Astrocyte of the cerebellum (primary cell): ENCODE data around the gene GAA.

Experiments used
- DNase-seq: peaks from one replicate; pipeline ENCODE4 v3.0.0-alpha.2; 2011; ENCODE audit warnings: low read depth
- H3K4me3 ChIP-seq: 2 replicates; pipeline ENCODE4 v1.5.1; 2011; ENCODE audit warnings: mild to moderate bottlenecking, low read depth, low read length, moderate library complexity
- in situ Hi-C: cut with HindIII; loops from 2 replicates; pipeline ENCODE4 v1.10.0; 2017; ENCODE audit warnings: low sequenced_read_pairs
- TF ChIP-seq, protein P1 (sequence below): IDR thresholded peaks from 2 replicates; pipeline ENCODE4 v1.5.1; 2012; ENCODE audit warnings: low read length, low read depth, moderate library complexity, mild to moderate bottlenecking; ENCODE audit errors: missing control alignments

Gene GAA

DNA sequence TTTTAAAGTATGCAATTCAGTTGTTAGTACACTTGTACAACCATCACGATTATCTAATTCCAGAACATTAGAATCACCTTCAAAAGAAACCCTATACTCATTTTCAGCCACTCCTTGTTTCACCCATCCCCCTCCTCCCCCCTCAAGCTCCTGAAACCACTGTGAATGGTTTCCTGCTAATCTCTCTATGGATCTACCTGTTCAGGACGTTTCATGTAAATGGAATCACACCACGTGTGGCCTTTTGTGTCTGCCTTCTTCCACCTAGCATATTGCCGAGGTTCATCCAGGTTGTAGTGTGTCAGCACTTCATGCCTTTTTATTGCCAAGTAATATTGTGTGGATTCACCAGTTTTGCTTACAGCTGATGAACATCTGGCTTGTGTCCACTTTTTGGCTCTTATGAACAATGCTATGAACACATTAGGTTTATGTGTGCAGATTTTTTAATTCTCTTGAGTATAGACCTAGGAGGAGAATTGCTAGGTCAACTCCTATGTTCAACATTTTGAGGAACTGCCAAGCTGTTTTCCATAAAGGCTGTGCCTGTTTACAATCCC, 27.7 kb downstream of the GAA start:
- TF ChIP-seq, protein P1, sequence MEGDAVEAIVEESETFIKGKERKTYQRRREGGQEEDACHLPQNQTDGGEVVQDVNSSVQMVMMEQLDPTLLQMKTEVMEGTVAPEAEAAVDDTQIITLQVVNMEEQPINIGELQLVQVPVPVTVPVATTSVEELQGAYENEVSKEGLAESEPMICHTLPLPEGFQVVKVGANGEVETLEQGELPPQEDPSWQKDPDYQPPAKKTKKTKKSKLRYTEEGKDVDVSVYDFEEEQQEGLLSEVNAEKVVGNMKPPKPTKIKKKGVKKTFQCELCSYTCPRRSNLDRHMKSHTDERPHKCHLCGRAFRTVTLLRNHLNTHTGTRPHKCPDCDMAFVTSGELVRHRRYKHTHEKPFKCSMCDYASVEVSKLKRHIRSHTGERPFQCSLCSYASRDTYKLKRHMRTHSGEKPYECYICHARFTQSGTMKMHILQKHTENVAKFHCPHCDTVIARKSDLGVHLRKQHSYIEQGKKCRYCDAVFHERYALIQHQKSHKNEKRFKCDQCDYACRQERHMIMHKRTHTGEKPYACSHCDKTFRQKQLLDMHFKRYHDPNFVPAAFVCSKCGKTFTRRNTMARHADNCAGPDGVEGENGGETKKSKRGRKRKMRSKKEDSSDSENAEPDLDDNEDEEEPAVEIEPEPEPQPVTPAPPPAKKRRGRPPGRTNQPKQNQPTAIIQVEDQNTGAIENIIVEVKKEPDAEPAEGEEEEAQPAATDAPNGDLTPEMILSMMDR, result no peak
- DNase-seq, result no peak
- no peak overlapping the region for H3K4me3 ChIP-seq
- in situ Hi-C loops, result no loop called here

DNA sequence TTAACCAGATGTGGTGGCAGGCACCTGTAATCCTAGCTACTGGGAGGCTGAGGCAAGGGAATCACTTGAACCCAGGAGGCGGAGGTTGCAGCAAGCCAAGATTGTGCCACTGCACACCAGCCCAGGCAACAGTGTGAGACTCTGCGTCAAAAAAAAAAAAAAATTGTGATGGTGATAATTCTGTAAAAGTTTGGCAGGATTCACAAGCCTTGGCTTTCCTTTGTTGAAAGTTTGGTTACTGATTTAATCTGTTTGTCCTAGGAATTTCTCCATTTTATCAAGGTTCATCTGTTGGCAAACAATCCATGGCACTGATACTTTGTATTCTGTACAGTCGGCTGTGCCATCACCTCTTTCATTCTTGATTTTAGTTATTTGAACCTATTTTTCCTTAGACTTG, 29.6 kb downstream of the GAA start:
- in situ Hi-C loops, result no loop called here
- H3K4me3 ChIP-seq, result no peak overlapping the region
- DNase-seq, result no peak
- TF ChIP-seq, protein P1, result no peak

DNA sequence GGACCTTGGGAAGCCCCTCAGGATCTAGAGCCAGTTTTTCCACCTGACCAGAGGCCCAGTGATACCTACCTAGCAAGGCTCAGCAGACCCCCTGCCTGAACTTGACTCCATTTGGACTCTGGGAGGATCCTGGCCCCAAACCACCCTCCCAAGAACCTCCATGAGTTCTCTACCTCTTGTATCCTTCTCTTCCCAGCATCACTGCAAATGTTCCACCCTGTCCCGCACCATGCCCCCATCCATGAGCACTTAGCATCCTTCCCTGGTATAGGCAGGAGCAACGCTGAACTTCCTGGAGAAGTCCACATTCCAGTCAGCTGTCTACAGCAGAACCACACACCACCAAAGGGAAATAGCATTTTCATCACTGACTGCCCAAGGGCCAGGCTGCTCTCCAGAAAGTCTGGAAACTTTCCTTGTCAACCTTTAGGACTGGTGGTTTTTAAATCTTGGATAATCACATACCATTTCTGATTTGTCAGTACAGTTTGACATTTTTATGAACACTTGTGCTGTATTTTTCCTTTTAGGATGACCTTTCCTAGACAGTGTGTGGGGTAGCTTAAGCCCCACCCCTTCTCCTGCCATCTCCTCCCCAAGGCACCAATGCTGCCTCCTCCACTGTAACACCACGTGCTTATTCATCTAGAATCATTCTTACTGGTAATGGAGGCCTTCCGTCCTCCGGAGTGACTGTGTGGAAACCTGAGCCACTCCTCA, 31.7 kb downstream of the GAA start:
- H3K4me3 ChIP-seq, result no peak overlapping the region
- TF ChIP-seq, protein P1, result no peak
- no peak for DNase-seq
- in situ Hi-C loops, result no loop called here

DNA sequence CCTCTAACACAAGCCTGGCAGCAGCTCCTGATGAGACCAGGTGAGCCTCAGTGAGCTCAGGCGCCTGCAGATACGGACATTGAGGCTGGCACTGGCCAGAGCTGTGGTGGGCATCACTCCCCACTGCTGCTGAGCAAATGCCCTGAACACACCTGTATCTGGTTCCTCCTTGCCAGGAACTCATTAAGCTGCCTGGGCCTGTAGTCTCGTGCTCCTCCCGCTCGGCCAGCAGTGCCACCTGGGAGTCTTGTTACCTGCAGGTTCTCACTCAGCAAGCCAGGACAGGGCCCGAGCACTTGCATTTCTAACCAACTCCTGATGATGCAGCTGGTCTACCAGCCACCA, 32.2 kb downstream of the GAA start:
- no peak for DNase-seq
- in situ Hi-C loops, result no loop called here
- H3K4me3 ChIP-seq, result no peak overlapping the region
- TF ChIP-seq, protein P1, result no peak

DNA sequence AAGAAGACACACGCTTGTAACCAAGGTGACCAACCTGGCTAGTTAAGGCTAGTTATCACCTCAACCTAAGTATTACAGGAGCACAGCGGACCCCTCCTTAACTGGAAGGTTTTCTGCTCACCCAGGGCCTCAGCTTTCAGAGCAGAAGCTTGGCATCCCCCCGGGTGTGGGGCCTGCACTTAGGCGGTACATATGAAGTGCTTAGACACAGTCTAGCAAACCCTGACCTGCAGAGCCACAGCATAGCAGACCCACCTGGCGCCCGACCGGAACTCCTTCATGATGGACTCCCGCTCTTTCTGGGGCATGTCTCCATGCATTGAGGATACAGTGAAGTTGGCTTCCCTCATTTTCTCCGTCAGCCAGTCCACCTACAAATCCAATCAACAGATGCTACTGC, 35.8 kb downstream of the GAA start:
- no peak overlapping the region for H3K4me3 ChIP-seq
- in situ Hi-C loops, result loop anchor here (5.0 kb wide), 1 partner anchor 45 kb away; no protein-coding TSS in a partner anchor
- no peak for DNase-seq
- TF ChIP-seq, protein P1, result no peak

DNA sequence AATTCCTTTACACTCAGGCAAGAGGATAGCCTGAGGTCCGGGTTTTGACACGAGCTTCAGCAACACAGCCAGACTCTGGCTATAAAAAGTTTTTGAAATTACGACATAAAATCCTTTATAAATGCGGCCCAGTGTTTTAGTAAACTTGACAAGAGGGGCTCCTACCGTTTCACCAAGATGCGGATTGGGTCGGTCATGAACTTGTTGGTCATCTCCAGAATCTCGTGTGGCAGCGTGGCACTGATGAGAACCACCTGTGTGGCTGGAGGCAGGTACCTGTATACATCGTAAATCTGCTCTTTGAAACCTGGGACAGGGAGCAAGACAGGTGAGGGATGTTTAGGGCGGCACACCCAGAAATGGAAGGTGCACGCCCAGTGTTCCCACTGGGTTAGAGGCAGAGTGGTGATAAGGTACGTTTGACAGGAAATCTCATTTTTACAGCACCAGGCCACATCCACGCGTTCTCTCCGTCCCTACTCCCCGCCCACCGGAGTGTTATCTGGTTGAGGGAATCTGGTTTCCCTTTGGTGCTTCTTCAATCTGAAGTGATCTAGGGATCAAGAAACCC, 37.6 kb downstream of the GAA start:
- in situ Hi-C loops, result loop anchor here (5.0 kb wide), 1 partner anchor 47 kb away; no protein-coding TSS in a partner anchor
- TF ChIP-seq, protein P1, result no peak
- no peak overlapping the region for H3K4me3 ChIP-seq
- no peak for DNase-seq
